H9 (cell line): ENCODE data around the gene RASAL1. TPM values are rescaled to one million over a fixed set of nuclear protein-coding genes. Genes with fewer than 3 reads are reported as not detected.

ENCODE experiments used
- DNase-seq: peaks from one replicate; pipeline ENCODE4 v3.0.0-alpha.2; 2017
- H2AFZ ChIP-seq: one replicate; pipeline ENCODE4 v1.6.1; 2013; ENCODE audit warnings: mild to moderate bottlenecking, low read length, control low read depth, moderate library complexity
- H2AK5ac ChIP-seq: 2 replicates; pipeline ENCODE4 v1.6.1; 2013; ENCODE audit warnings: low read length, control low read depth, mixed read lengths; ENCODE audit not compliant: insufficient read length
- H2BK120ac ChIP-seq: one replicate; pipeline ENCODE4 v1.6.1; 2013; ENCODE audit warnings: low read depth, mild to moderate bottlenecking, low read length, control low read depth, inconsistent platforms; ENCODE audit not compliant: poor library complexity, severe bottlenecking
- H2BK12ac ChIP-seq: 2 replicates; pipeline ENCODE4 v1.6.1; 2013; ENCODE audit warnings: low read length, control low read depth, mixed read lengths, low read depth; ENCODE audit not compliant: insufficient read length
- H2BK15ac ChIP-seq: 2 replicates; pipeline ENCODE4 v1.6.1; 2013; ENCODE audit warnings: low read depth, low read length, control low read depth
- H2BK20ac ChIP-seq: one replicate; pipeline ENCODE4 v1.6.1; 2013; ENCODE audit warnings: low read depth, mild to moderate bottlenecking, low read length, control low read depth, inconsistent platforms; ENCODE audit not compliant: poor library complexity, severe bottlenecking
- H2BK5ac ChIP-seq: 2 replicates; pipeline ENCODE4 v1.6.1; 2013; ENCODE audit warnings: low read length, control low read depth, mixed read lengths; ENCODE audit not compliant: insufficient read length
- H3K14ac ChIP-seq: 2 replicates; pipeline ENCODE4 v1.6.1; 2013; ENCODE audit warnings: low read length, control low read depth; ENCODE audit not compliant: insufficient read depth
- H3K18ac ChIP-seq: 2 replicates; pipeline ENCODE4 v1.6.1; 2013; ENCODE audit warnings: low read depth, mild to moderate bottlenecking, mixed read lengths, low read length, control low read depth; ENCODE audit not compliant: insufficient read length
- H3K23ac ChIP-seq: 2 replicates; pipeline ENCODE4 v1.6.1; 2013; ENCODE audit warnings: low read length, control low read depth, mixed read lengths, low read depth; ENCODE audit not compliant: insufficient read length
- H3K23me2 ChIP-seq: 2 replicates; pipeline ENCODE4 v1.6.1; 2013; ENCODE audit warnings: low read depth, mild to moderate bottlenecking, mixed read lengths, low read length, control low read depth; ENCODE audit not compliant: insufficient read length, poor library complexity, severe bottlenecking
- H3K27ac ChIP-seq: 2 replicates; pipeline ENCODE4 v1.5.1; 2013; ENCODE audit warnings: low read length, control low read depth, mixed read lengths, low read depth; ENCODE audit not compliant: insufficient read length
- H3K27me3 ChIP-seq: 2 replicates; pipeline ENCODE4 v1.6.1; 2013; ENCODE audit warnings: low read length, control low read depth, inconsistent platforms; ENCODE audit not compliant: insufficient read depth
- H3K4ac ChIP-seq: 2 replicates; pipeline ENCODE4 v1.6.1; 2013; ENCODE audit warnings: low read depth, mild to moderate bottlenecking, control low read depth, inconsistent platforms, low read length, moderate library complexity
- H3K4me1 ChIP-seq: 2 replicates; pipeline ENCODE4 v1.6.1; 2013; ENCODE audit warnings: low read length, control low read depth, inconsistent platforms; ENCODE audit not compliant: insufficient read depth
- H3K4me2 ChIP-seq: 2 replicates; pipeline ENCODE4 v1.6.1; 2013; ENCODE audit warnings: low read length, control low read depth, mixed read lengths; ENCODE audit not compliant: insufficient read length, insufficient read depth
- H3K56ac ChIP-seq: 2 replicates; pipeline ENCODE4 v1.6.1; 2013; ENCODE audit warnings: low read depth, mild to moderate bottlenecking, mixed read lengths, low read length, control low read depth; ENCODE audit not compliant: insufficient read length
- H3K79me1 ChIP-seq: 2 replicates; pipeline ENCODE4 v1.6.1; 2013; ENCODE audit warnings: low read depth, mild to moderate bottlenecking, moderate library complexity, low read length, control low read depth, inconsistent platforms; ENCODE audit not compliant: insufficient read depth, poor library complexity, severe bottlenecking
- H3K79me2 ChIP-seq: 2 replicates; pipeline ENCODE4 v1.6.1; 2013; ENCODE audit warnings: low read length, control low read depth, inconsistent platforms; ENCODE audit not compliant: insufficient read depth
- H3K9ac ChIP-seq: 2 replicates; pipeline ENCODE4 v1.6.1; 2013; ENCODE audit warnings: low read length, control low read depth, mixed read lengths; ENCODE audit not compliant: insufficient read length; ENCODE audit errors: extremely low read depth
- H3K9me3 ChIP-seq: one replicate; pipeline ENCODE4 v1.6.1; 2013; ENCODE audit warnings: low read depth, low read length, inconsistent platforms; ENCODE audit not compliant: control insufficient read depth
- H3T11ph ChIP-seq: one replicate; pipeline ENCODE4 v1.6.1; 2013; ENCODE audit warnings: mild to moderate bottlenecking, low read length, control low read depth, inconsistent platforms
- H4K20me1 ChIP-seq: one replicate; pipeline ENCODE4 v1.6.1; 2013; ENCODE audit not compliant: control insufficient read depth, insufficient read length, insufficient read depth
- H4K5ac ChIP-seq: 2 replicates; pipeline ENCODE4 v1.6.1; 2013; ENCODE audit warnings: low read depth, mild to moderate bottlenecking, mixed read lengths, low read length, control low read depth; ENCODE audit not compliant: insufficient read length
- H4K8ac ChIP-seq: replicated peaks from 2 replicates; pipeline ENCODE4 v1.6.1; 2013; ENCODE audit warnings: low read length, control low read depth, mixed read lengths, low read depth; ENCODE audit not compliant: insufficient read length
- H4K91ac ChIP-seq: 2 replicates; pipeline ENCODE4 v1.6.1; 2013; ENCODE audit warnings: low read depth, mild to moderate bottlenecking, moderate library complexity, mixed read lengths, low read length, control low read depth; ENCODE audit not compliant: insufficient read length
- H3K27ac Mint-ChIP-seq, 3 experiments: 2 replicates in 2 of 3; 3 replicates in 1 of 3; pipeline ENCODE4 v1.8.0; 2020 to 2021; ENCODE audit warnings: mixed read lengths in 3 of 3, mild to moderate bottlenecking in 1 of 3, moderate library complexity in 1 of 3
- H3K27me3 Mint-ChIP-seq: 2 replicates; pipeline ENCODE4 v1.8.0; 2021; ENCODE audit warnings: low read depth, mild to moderate bottlenecking, moderate library complexity, mixed read lengths
- H3K36me3 Mint-ChIP-seq, 3 experiments: 2 replicates in 2 of 3; 3 replicates in 1 of 3; pipeline ENCODE4 v1.8.0; 2020 to 2021; ENCODE audit warnings: low read depth in 3 of 3, mixed read lengths in 3 of 3; ENCODE audit not compliant: insufficient read depth in 1 of 3
- H3K4me1 Mint-ChIP-seq, 2 experiments: 2 replicates each; pipeline ENCODE4 v1.8.0; 2020; ENCODE audit warnings: mixed read lengths in 2 of 2
- H3K4me3 Mint-ChIP-seq, 2 experiments: 2 replicates in 1 of 2; 3 replicates in 1 of 2; pipeline ENCODE4 v1.8.0; 2020 to 2021; ENCODE audit warnings: mild to moderate bottlenecking in 2 of 2, mixed read lengths in 2 of 2, moderate library complexity in 1 of 2
- H3K9me3 Mint-ChIP-seq, 2 experiments: 2 replicates in 1 of 2; 3 replicates in 1 of 2; pipeline ENCODE4 v1.8.0; 2020; ENCODE audit warnings: mild to moderate bottlenecking in 2 of 2, mixed read lengths in 2 of 2, moderate library complexity in 1 of 2
- WGBS: extraction: QIAGEN DNeasy Blood & Tissue Kit; methylation state at CpG from one replicate; pipeline ENCODE4 v1.1.7; 2013; ENCODE audit warnings: missing lambda C conversion rate, low lambda C conversion rate, mixed read lengths; ENCODE audit not compliant: insufficient read length; ENCODE audit errors: extremely low coverage; 5-methylcytosine and 5-hydroxymethylcytosine counted together
- total RNA-seq: library from RNA; stranded (reverse); gene quantifications from 2 replicates; pipeline ENCODE4 v1.2.1, GENCODE V29; 2021
- TF ChIP-seq, protein P1 (sequence below): fragments of 200-600 bp; sonication (generic); conservative IDR thresholded peaks from 3 replicates; pipeline ENCODE4 v1.8.0; 2021; ENCODE audit warnings: antibody characterized with exemption, mild to moderate bottlenecking

RASAL1 gene
- total RNA-seq, 1 experiment from 2014 or later, result 2.3 TPM

GRCh38 chr12:113069751-113070116 is 65.8 kb downstream of the RASAL1 start:
- no peak overlapping the region for H2BK12ac ChIP-seq
- H3K4me2 ChIP-seq, result no peak overlapping the region
- H3K4me1 ChIP-seq, result peaks cover 4% of the 10 kb centered on the region; the same call in 1 of the 2 replicates
- H3K14ac ChIP-seq, result no peak overlapping the region; the same call in 1 of the 2 replicates
- no peaks in the 10 kb centered on the region for H3K79me1 ChIP-seq
- H4K20me1 ChIP-seq, result no peaks in the 10 kb centered on the region
- no peak overlapping the region for H3K18ac ChIP-seq
- H4K8ac ChIP-seq, result no peak overlapping the region
- no peak overlapping the region for H2AFZ ChIP-seq
- no peak overlapping the region for H3K23ac ChIP-seq
- no peak overlapping the region for H3K56ac ChIP-seq
- DNase-seq, result no peak
- H2BK120ac ChIP-seq, result no peak overlapping the region
- no peak overlapping the region for H2BK20ac ChIP-seq
- Mint-ChIP-seq H3K27me3 (peaks cover 28% of the 10 kb centered on the region), H3K4me1 (peaks cover 15 to 32% of the 10 kb centered on the region in 2 experiments), H3K27ac (no peak overlapping the region), H3K9me3 (no peaks in the 10 kb centered on the region; a peak in 1 of 5 replicates), H3K4me3 (no peak overlapping the region), H3K36me3 (no peaks in the 10 kb centered on the region; a peak in 1 of 7 replicates)
- H3K9ac ChIP-seq, result no peak overlapping the region
- H3T11ph ChIP-seq, result no peak overlapping the region
- TF ChIP-seq, protein P1, sequence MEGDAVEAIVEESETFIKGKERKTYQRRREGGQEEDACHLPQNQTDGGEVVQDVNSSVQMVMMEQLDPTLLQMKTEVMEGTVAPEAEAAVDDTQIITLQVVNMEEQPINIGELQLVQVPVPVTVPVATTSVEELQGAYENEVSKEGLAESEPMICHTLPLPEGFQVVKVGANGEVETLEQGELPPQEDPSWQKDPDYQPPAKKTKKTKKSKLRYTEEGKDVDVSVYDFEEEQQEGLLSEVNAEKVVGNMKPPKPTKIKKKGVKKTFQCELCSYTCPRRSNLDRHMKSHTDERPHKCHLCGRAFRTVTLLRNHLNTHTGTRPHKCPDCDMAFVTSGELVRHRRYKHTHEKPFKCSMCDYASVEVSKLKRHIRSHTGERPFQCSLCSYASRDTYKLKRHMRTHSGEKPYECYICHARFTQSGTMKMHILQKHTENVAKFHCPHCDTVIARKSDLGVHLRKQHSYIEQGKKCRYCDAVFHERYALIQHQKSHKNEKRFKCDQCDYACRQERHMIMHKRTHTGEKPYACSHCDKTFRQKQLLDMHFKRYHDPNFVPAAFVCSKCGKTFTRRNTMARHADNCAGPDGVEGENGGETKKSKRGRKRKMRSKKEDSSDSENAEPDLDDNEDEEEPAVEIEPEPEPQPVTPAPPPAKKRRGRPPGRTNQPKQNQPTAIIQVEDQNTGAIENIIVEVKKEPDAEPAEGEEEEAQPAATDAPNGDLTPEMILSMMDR, result no peak
- H3K4ac ChIP-seq, result no peak overlapping the region
- H3K27me3 ChIP-seq, result no peaks in the 10 kb centered on the region
- peaks cover 2% of the 10 kb centered on the region for H3K23me2 ChIP-seq
- no peaks in the 10 kb centered on the region for H3K9me3 ChIP-seq
- H4K91ac ChIP-seq, result no peak overlapping the region
- no peaks in the 10 kb centered on the region for H3K79me2 ChIP-seq
- no peak overlapping the region for H2AK5ac ChIP-seq
- H4K5ac ChIP-seq, result no peak overlapping the region
- H2BK15ac ChIP-seq, result no peak overlapping the region
- H3K27ac ChIP-seq, result no peak overlapping the region
- no CpG with 5 or more reads among the region's 6 CpGs for WGBS
- H2BK5ac ChIP-seq, result no peak overlapping the region
